GM23338 (cell line): ENCODE measurements around the gene RELCH. TPM values are rescaled to one million over a fixed set of nuclear protein-coding genes. Genes with fewer than 3 reads are reported as not detected.
"Not testable (repeated sequence)": the region's sequence is repeated elsewhere in the genome, so short reads cannot be mapped to it uniquely, and the experiment has no call there.

Experiments
- ATAC-seq: fragments of 200-7000 bp; cut with Tn5 transposase; 3 replicates; pipeline ENCODE4 v1.9.1; 2020
- DNase-seq: peaks from one replicate; pipeline ENCODE4 v3.0.0-alpha.2; 2015; ENCODE audit warnings: low spot score
- H2AFZ ChIP-seq: fragments of 200-600 bp; sonication (generic); 2 replicates; pipeline ENCODE4 v1.8.0; 2016; ENCODE audit warnings: antibody characterized with exemption, mild to moderate bottlenecking, moderate library complexity
- H3F3A ChIP-seq: fragments of 200-600 bp; sonication (generic); replicated peaks from 2 replicates; pipeline ENCODE4 v1.8.0; 2017; ENCODE audit warnings: antibody characterized with exemption, mixed run types, low read depth
- H3K27ac ChIP-seq: fragments of 200-600 bp; sonication (generic); 2 replicates; pipeline ENCODE4 v1.6.1; 2016; ENCODE audit warnings: low read depth
- H3K27me3 ChIP-seq: fragments of 200-600 bp; sonication (generic); 2 replicates; pipeline ENCODE4 v1.8.0; 2016; ENCODE audit warnings: mild to moderate bottlenecking, mixed run types, moderate library complexity; ENCODE audit not compliant: insufficient read depth
- H3K36me3 ChIP-seq: fragments of 200-600 bp; sonication (generic); 2 replicates; pipeline ENCODE4 v1.8.0; 2016; ENCODE audit warnings: mild to moderate bottlenecking; ENCODE audit not compliant: insufficient read depth
- H3K4me1 ChIP-seq: fragments of 200-600 bp; sonication (generic); 2 replicates; pipeline ENCODE4 v1.8.0; 2016; ENCODE audit warnings: mild to moderate bottlenecking, moderate library complexity; ENCODE audit not compliant: insufficient read depth
- H3K4me2 ChIP-seq: fragments of 200-600 bp; sonication (generic); 2 replicates; pipeline ENCODE4 v1.7.1; 2017; ENCODE audit warnings: mixed run types
- H3K4me3 ChIP-seq: fragments of 200-600 bp; sonication (generic); 2 replicates; pipeline ENCODE4 v1.6.1; 2016; ENCODE audit warnings: mixed run types
- H3K79me2 ChIP-seq: fragments of 200-600 bp; sonication (generic); replicated peaks from 2 replicates; pipeline ENCODE4 v1.8.0; 2017; ENCODE audit warnings: mild to moderate bottlenecking; ENCODE audit not compliant: insufficient read depth
- H3K9me2 ChIP-seq: fragments of 200-600 bp; sonication (generic); 2 replicates; pipeline ENCODE4 v1.8.0; 2017; ENCODE audit not compliant: insufficient read depth
- H4K20me1 ChIP-seq: fragments of 200-600 bp; sonication (generic); replicated peaks from 2 replicates; pipeline ENCODE4 v1.8.0; 2017; ENCODE audit warnings: mild to moderate bottlenecking; ENCODE audit not compliant: insufficient read depth
- H3K27ac Mint-ChIP-seq: 2 replicates; pipeline ENCODE4 v1.8.0; 2020; ENCODE audit warnings: inconsistent platforms, mild to moderate bottlenecking, moderate library complexity, mixed read lengths
- H3K27me3 Mint-ChIP-seq: 3 replicates; pipeline ENCODE4 v1.8.0; 2022; ENCODE audit warnings: low read depth, mild to moderate bottlenecking, moderate library complexity, mixed read lengths, inconsistent platforms; ENCODE audit not compliant: insufficient read depth, poor library complexity
- H3K36me3 Mint-ChIP-seq: 3 replicates; pipeline ENCODE4 v1.8.0; 2021; ENCODE audit warnings: low read depth, mild to moderate bottlenecking, inconsistent platforms, moderate library complexity, mixed read lengths
- H3K4me1 Mint-ChIP-seq: 3 replicates; pipeline ENCODE4 v1.8.0; 2020; ENCODE audit warnings: mild to moderate bottlenecking, inconsistent platforms, mixed read lengths
- H3K4me3 Mint-ChIP-seq: 3 replicates; pipeline ENCODE4 v1.8.0; 2021; ENCODE audit warnings: moderate library complexity, mild to moderate bottlenecking, inconsistent platforms, mixed read lengths
- H3K9me3 Mint-ChIP-seq: 3 replicates; pipeline ENCODE4 v1.8.0; 2020; ENCODE audit warnings: moderate library complexity, mild to moderate bottlenecking, inconsistent platforms, mixed read lengths
- CREB1 ChIP-seq: fragments of 250-450 bp; sonication (Bioruptor Pico); IDR thresholded peaks from 2 replicates; pipeline ENCODE4 v1.5.0; 2020; ENCODE audit warnings: low read depth, mild to moderate bottlenecking, moderate library complexity
- EZH2 ChIP-seq: fragments of 200-600 bp; sonication (generic); IDR thresholded peaks from one replicate; pipeline ENCODE4 v1.8.0; 2017; ENCODE audit warnings: antibody characterized with exemption, mild to moderate bottlenecking, low read depth; ENCODE audit not compliant: unreplicated experiment
- EZH2phosphoT487 ChIP-seq: fragments of 200-600 bp; sonication (generic); IDR thresholded peaks from one replicate; pipeline ENCODE4 v1.8.1; 2018; ENCODE audit warnings: antibody characterized with exemption; ENCODE audit not compliant: unreplicated experiment
- JUNB ChIP-seq: IDR thresholded peaks from one replicate; pipeline ENCODE4 v1.6.1; 2016; ENCODE audit warnings: antibody characterized with exemption; ENCODE audit not compliant: unreplicated experiment
- NANOG ChIP-seq: IDR thresholded peaks from 2 replicates; pipeline ENCODE4 v1.6.1; 2016; ENCODE audit warnings: antibody characterized with exemption, borderline replicate concordance
- POLR2AphosphoS5 ChIP-seq: IDR thresholded peaks from 2 replicates; pipeline ENCODE4 v1.6.1; 2016; ENCODE audit warnings: antibody characterized with exemption, low read depth
- STAT1 ChIP-seq: IDR thresholded peaks from one replicate; pipeline ENCODE4 v1.6.1; 2016; ENCODE audit warnings: antibody characterized with exemption; ENCODE audit not compliant: unreplicated experiment
- ZNF114 ChIP-seq: fragments of 250-450 bp; sonication (Bioruptor Pico); IDR thresholded peaks from 2 replicates; pipeline ENCODE4 v1.5.0; 2020; ENCODE audit warnings: mild to moderate bottlenecking, moderate library complexity
- ZNF331 ChIP-seq: fragments of 250-450 bp; sonication (Bioruptor Pico); IDR thresholded peaks from 2 replicates; pipeline ENCODE4 v1.5.0; 2020; ENCODE audit warnings: low read depth, mild to moderate bottlenecking, moderate library complexity
- polyA plus RNA-seq: library from polyadenylated mRNA; unstranded; fragments of >200 nt; fragmentation: Nextera tagmentation; extraction: Ambion mirVana; gene quantifications from 2 replicates; pipeline ENCODE4 v1.2.1, GENCODE V29; 2016
- total RNA-seq: library from RNA; depleted of rRNA; stranded (reverse); fragments of >200 nt; shearing (Covaris generic); gene quantifications from 2 replicates; pipeline ENCODE4 v1.2.3, GENCODE V29; 2014
- TF ChIP-seq, protein P1 (sequence below): IDR thresholded peaks from one replicate; pipeline ENCODE4 v1.6.1; 2018; ENCODE audit warnings: antibody characterized with exemption; ENCODE audit not compliant: unreplicated experiment
- TF ChIP-seq, protein P2 (sequence below), 2 experiments: fragments of 200-600 bp in 1 of 2; sonication (generic) in 1 of 2; conservative IDR thresholded peaks; 2 replicates each; pipeline versions ENCODE4 v1.5.1 to v1.6.1; 2016 to 2017; ENCODE audit warnings: antibody characterized with exemption in 2 of 2, low read depth in 2 of 2, mild to moderate bottlenecking in 2 of 2, moderate library complexity in 1 of 2
- TF ChIP-seq, protein P3 (sequence below): IDR thresholded peaks from 2 replicates; pipeline ENCODE4 v1.6.1; 2016; ENCODE audit warnings: antibody characterized with exemption

Gene RELCH
- total and polyA plus RNA-seq, 2 experiments from 2014 or later, result 8.8 to 56.4 TPM

DNA sequence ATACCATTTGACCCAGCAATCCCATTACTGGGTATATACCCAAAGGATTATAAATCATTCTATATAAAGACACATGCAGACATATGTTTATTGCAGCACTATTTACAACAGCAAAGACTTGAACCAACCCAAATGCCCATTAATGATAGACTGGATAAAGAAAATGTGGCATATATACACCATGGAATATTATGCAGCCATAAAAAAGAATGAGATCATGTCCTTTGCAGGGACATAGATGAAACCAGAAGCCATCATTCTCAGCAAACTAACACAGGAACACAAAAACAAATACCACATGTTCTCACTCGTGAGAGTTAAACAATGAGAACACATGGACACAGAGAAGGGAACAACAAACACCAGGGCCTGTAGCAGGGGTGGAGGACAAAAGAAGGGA is 20.5 kb upstream of the RELCH start:
- not testable (repeated sequence) for ATAC-seq, H3K9me3 Mint-ChIP-seq

DNA sequence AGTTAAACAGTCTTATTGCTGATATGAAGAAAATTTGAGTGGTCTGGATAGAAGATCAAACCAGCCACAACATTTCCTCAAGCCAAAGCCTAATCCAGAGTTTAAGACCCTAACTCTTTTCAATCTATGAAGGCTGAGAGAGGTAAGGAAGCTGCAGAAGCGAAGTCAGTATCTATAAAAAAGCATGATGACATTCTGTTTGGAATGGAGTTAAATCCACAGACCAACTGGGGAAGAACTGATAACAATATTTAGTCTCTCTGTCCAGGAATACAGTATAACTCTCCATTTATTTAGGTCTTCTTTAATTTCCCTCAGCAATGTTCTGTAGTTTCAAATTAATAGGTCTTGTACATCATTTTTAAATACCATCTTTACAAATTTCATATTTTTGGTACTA is 16.2 kb upstream of the RELCH start:
- Histone ChIP-seq H3K9me2 (no peaks in the 10 kb centered on the region), H3K4me3 (no peak overlapping the region), H3F3A (no peaks in the 10 kb centered on the region), H3K27me3 (no peaks in the 10 kb centered on the region), H3K4me1 (peaks cover 5% of the 10 kb centered on the region; the same call in 1 of the 2 replicates), H3K36me3 (no peaks in the 10 kb centered on the region), H3K27ac (no peak overlapping the region), H4K20me1 (no peaks in the 10 kb centered on the region), H3K4me2 (no peak overlapping the region), H2AFZ (no peak overlapping the region), H3K79me2 (no peaks in the 10 kb centered on the region; the same call in 1 of the 2 replicates)
- Mint-ChIP-seq H3K36me3 (peaks cover 7% of the 10 kb centered on the region), H3K4me1 (no peaks in the 10 kb centered on the region), H3K27me3 (peaks cover 5% of the 10 kb centered on the region), H3K27ac (no peak overlapping the region), H3K9me3 (no peaks in the 10 kb centered on the region; the same call in 2 of the 3 replicates), H3K4me3 (no peak overlapping the region)
- DNase-seq (no peak), ATAC-seq (no peak)
- TF ChIP-seq EZH2phosphoT487 (no peak), ZNF331 (no peak), POLR2AphosphoS5 (no peak), STAT1 (no peak), CREB1 (no peak), NANOG (no peak), JUNB (no peak), ZNF114 (CRISPR knock-in tag) (no peak), EZH2 (no peak)
- TF ChIP-seq, protein P1, sequence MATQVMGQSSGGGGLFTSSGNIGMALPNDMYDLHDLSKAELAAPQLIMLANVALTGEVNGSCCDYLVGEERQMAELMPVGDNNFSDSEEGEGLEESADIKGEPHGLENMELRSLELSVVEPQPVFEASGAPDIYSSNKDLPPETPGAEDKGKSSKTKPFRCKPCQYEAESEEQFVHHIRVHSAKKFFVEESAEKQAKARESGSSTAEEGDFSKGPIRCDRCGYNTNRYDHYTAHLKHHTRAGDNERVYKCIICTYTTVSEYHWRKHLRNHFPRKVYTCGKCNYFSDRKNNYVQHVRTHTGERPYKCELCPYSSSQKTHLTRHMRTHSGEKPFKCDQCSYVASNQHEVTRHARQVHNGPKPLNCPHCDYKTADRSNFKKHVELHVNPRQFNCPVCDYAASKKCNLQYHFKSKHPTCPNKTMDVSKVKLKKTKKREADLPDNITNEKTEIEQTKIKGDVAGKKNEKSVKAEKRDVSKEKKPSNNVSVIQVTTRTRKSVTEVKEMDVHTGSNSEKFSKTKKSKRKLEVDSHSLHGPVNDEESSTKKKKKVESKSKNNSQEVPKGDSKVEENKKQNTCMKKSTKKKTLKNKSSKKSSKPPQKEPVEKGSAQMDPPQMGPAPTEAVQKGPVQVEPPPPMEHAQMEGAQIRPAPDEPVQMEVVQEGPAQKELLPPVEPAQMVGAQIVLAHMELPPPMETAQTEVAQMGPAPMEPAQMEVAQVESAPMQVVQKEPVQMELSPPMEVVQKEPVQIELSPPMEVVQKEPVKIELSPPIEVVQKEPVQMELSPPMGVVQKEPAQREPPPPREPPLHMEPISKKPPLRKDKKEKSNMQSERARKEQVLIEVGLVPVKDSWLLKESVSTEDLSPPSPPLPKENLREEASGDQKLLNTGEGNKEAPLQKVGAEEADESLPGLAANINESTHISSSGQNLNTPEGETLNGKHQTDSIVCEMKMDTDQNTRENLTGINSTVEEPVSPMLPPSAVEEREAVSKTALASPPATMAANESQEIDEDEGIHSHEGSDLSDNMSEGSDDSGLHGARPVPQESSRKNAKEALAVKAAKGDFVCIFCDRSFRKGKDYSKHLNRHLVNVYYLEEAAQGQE, result no peak
- TF ChIP-seq, protein P2, sequence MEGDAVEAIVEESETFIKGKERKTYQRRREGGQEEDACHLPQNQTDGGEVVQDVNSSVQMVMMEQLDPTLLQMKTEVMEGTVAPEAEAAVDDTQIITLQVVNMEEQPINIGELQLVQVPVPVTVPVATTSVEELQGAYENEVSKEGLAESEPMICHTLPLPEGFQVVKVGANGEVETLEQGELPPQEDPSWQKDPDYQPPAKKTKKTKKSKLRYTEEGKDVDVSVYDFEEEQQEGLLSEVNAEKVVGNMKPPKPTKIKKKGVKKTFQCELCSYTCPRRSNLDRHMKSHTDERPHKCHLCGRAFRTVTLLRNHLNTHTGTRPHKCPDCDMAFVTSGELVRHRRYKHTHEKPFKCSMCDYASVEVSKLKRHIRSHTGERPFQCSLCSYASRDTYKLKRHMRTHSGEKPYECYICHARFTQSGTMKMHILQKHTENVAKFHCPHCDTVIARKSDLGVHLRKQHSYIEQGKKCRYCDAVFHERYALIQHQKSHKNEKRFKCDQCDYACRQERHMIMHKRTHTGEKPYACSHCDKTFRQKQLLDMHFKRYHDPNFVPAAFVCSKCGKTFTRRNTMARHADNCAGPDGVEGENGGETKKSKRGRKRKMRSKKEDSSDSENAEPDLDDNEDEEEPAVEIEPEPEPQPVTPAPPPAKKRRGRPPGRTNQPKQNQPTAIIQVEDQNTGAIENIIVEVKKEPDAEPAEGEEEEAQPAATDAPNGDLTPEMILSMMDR (conservative IDR thresholded peaks at IDR 0.05; ENCODE audit: low read depth in 2 of 2), result no peak
- TF ChIP-seq, protein P3, sequence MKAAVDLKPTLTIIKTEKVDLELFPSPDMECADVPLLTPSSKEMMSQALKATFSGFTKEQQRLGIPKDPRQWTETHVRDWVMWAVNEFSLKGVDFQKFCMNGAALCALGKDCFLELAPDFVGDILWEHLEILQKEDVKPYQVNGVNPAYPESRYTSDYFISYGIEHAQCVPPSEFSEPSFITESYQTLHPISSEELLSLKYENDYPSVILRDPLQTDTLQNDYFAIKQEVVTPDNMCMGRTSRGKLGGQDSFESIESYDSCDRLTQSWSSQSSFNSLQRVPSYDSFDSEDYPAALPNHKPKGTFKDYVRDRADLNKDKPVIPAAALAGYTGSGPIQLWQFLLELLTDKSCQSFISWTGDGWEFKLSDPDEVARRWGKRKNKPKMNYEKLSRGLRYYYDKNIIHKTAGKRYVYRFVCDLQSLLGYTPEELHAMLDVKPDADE, result no peak

More for the DNA sequence above, 20.5 kb upstream of the RELCH start:
- not testable (repeated sequence) for H3K36me3 ChIP-seq, H3K27me3 Mint-ChIP-seq, H3K79me2 ChIP-seq, H2AFZ ChIP-seq, H3K27me3 ChIP-seq, H3K4me2 ChIP-seq, H3K4me3 ChIP-seq, H4K20me1 ChIP-seq, DNase-seq, H3K4me1 ChIP-seq, H3K27ac Mint-ChIP-seq, H3K27ac ChIP-seq, H3K4me3 Mint-ChIP-seq, H3K9me2 ChIP-seq, H3F3A ChIP-seq
- peaks cover 16% of the 10 kb centered on the region for H3K36me3 Mint-ChIP-seq
- peaks cover 12% of the 10 kb centered on the region for H3K4me1 Mint-ChIP-seq
